Retinal pigment epithelial cell (primary cell): ENCODE results near the gene CST2.

Source experiments
- DNase-seq: peaks from one replicate; pipeline ENCODE4 v3.0.0-alpha.2; 2010; ENCODE audit warnings: low read depth
- H3K4me3 ChIP-seq: 2 replicates; pipeline ENCODE4 v1.5.1; 2011; ENCODE audit warnings: mild to moderate bottlenecking, low read length, control low read depth, moderate library complexity
- TF ChIP-seq, protein P1 (sequence below): conservative IDR thresholded peaks from 2 replicates; pipeline ENCODE4 v1.5.1; 2011; ENCODE audit warnings: low read depth, low read length, control low read depth, inconsistent platforms

Gene CST2

GRCh38 chr20:23776067-23776771 is 50.3 kb downstream of the CST2 start:
- no peak for DNase-seq
- no peak overlapping the region for H3K4me3 ChIP-seq
- TF ChIP-seq, protein P1, sequence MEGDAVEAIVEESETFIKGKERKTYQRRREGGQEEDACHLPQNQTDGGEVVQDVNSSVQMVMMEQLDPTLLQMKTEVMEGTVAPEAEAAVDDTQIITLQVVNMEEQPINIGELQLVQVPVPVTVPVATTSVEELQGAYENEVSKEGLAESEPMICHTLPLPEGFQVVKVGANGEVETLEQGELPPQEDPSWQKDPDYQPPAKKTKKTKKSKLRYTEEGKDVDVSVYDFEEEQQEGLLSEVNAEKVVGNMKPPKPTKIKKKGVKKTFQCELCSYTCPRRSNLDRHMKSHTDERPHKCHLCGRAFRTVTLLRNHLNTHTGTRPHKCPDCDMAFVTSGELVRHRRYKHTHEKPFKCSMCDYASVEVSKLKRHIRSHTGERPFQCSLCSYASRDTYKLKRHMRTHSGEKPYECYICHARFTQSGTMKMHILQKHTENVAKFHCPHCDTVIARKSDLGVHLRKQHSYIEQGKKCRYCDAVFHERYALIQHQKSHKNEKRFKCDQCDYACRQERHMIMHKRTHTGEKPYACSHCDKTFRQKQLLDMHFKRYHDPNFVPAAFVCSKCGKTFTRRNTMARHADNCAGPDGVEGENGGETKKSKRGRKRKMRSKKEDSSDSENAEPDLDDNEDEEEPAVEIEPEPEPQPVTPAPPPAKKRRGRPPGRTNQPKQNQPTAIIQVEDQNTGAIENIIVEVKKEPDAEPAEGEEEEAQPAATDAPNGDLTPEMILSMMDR: no peak

- TF ChIP-seq, protein P1: no peak
- H3K4me3 ChIP-seq: no peak overlapping the region
- DNase-seq: no peak
These were observed 52.4 kb downstream of the CST2 start for GRCh38 chr20:23774081-23774480.
